GM23338 (cell line): ENCODE measurements around the gene TBC1D17. TPM values are rescaled to one million over a fixed set of nuclear protein-coding genes. Genes with fewer than 3 reads are reported as not detected.

ENCODE experiments used
- CREB1 ChIP-seq: fragments of 250-450 bp; sonication (Bioruptor Pico); IDR thresholded peaks from 2 replicates; pipeline ENCODE4 v1.5.0; 2020; ENCODE audit warnings: low read depth, mild to moderate bottlenecking, moderate library complexity
- CTCF ChIP-seq, 2 experiments: fragments of 200-600 bp in 1 of 2; sonication (generic) in 1 of 2; conservative IDR thresholded peaks; 2 replicates each; pipeline versions ENCODE4 v1.5.1 to v1.6.1; 2016 to 2017; ENCODE audit warnings: antibody characterized with exemption in 2 of 2, low read depth in 2 of 2, mild to moderate bottlenecking in 2 of 2, moderate library complexity in 1 of 2
- ETS1 ChIP-seq: IDR thresholded peaks from 2 replicates; pipeline ENCODE4 v1.6.1; 2016; ENCODE audit warnings: antibody characterized with exemption
- EZH2 ChIP-seq: fragments of 200-600 bp; sonication (generic); IDR thresholded peaks from one replicate; pipeline ENCODE4 v1.8.0; 2017; ENCODE audit warnings: antibody characterized with exemption, mild to moderate bottlenecking, low read depth; ENCODE audit not compliant: unreplicated experiment
- JUNB ChIP-seq: IDR thresholded peaks from one replicate; pipeline ENCODE4 v1.6.1; 2016; ENCODE audit warnings: antibody characterized with exemption; ENCODE audit not compliant: unreplicated experiment
- NANOG ChIP-seq: IDR thresholded peaks from 2 replicates; pipeline ENCODE4 v1.6.1; 2016; ENCODE audit warnings: antibody characterized with exemption, borderline replicate concordance
- POLR2AphosphoS5 ChIP-seq: IDR thresholded peaks from 2 replicates; pipeline ENCODE4 v1.6.1; 2016; ENCODE audit warnings: antibody characterized with exemption, low read depth
- STAT1 ChIP-seq: IDR thresholded peaks from one replicate; pipeline ENCODE4 v1.6.1; 2016; ENCODE audit warnings: antibody characterized with exemption; ENCODE audit not compliant: unreplicated experiment
- ZNF331 ChIP-seq: fragments of 250-450 bp; sonication (Bioruptor Pico); IDR thresholded peaks from 2 replicates; pipeline ENCODE4 v1.5.0; 2020; ENCODE audit warnings: low read depth, mild to moderate bottlenecking, moderate library complexity
- ZNF462 ChIP-seq: fragments of 250-450 bp; sonication (Bioruptor Pico); IDR thresholded peaks from 2 replicates; pipeline ENCODE4 v1.5.0; 2020; ENCODE audit warnings: mild to moderate bottlenecking, moderate library complexity
- polyA plus RNA-seq: library from polyadenylated mRNA; unstranded; fragments of >200 nt; fragmentation: Nextera tagmentation; extraction: Ambion mirVana; gene quantifications from 2 replicates; pipeline ENCODE4 v1.2.1, GENCODE V29; 2016
- total RNA-seq: library from RNA; depleted of rRNA; stranded (reverse); fragments of >200 nt; shearing (Covaris generic); gene quantifications from 2 replicates; pipeline ENCODE4 v1.2.3, GENCODE V29; 2014

The TBC1D17 gene
- total and polyA plus RNA-seq, 2 experiments from 2014 or later = 19.3 to 43.1 TPM

- no peak for TF ChIP-seq ZNF462
- no peak for TF ChIP-seq CREB1
- no peak for TF ChIP-seq EZH2
- no peak for TF ChIP-seq ETS1
- TF ChIP-seq POLR2AphosphoS5 = no peak; the same call in 1 of the 2 replicates
- no peak for TF ChIP-seq NANOG
- no peak for TF ChIP-seq JUNB
- TF ChIP-seq CTCF (conservative IDR thresholded peaks at IDR 0.05; ENCODE audit: low read depth in 2 of 2) = no peak
- no peak for TF ChIP-seq STAT1
- no peak for TF ChIP-seq ZNF331
Observed at GRCh38 chr19:49869009-49869483, 8.5 kb upstream of the TBC1D17 start (continued).
